ENCODE data around the gene TSPAN8.
"Not testable (repeated sequence)": the region's sequence is repeated elsewhere in the genome, so short reads cannot be mapped to it uniquely, and the experiment has no call there.

The TSPAN8 gene

GRCh38 chr12:71125949-71126348 is 31.9 kb downstream of the TSPAN8 start:
- DNase-seq = no peak

DNA sequence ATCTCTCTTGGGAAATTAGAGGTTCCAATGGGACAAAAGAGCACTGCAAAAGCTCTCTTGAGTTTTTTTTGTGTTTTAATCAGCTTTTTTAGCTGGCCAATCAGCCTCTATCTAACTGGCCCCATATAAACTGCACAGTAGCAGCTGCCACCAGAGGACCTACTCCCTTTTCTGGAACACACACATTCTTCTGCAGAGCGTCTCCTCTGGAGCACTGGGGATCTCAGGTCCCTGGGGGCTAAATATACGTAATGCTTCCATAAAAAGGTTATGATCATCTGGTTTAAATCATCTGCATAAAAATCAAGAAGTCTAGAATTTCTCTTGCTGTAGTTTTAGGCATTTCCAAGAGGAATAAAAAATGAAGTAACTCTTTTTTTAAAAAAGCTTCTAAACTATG is 32.3 kb downstream of the TSPAN8 start:
- DNase-seq = no peak

DNA sequence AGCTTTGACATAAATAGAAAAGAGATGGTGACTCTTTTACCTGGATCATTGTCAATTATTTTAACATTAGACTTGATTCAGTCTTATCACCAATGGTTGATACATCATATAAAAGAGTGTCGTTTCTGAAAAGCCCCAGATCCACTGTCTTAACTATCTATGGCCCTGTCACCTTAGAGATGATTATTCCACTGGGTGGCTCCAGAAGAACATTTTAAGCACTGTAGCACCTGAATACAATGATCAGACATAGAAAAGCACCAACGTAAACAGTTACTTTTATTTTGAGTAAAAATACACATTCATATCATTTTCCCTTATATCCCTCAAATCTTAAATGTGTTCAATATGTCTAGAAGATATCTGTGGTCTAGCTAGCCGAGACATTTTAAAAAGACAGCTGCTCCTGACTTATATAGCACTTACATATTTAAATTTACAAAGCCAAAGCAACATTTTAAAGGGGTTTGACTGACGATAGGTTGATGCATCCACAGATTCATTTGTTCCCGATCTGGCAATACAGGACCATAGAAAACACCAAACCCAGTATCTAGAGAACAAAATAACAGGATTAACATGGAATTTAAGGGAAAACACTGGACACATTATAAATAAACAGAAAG is 32.9 kb downstream of the TSPAN8 start:
- DNase-seq = no peak

- not testable (repeated sequence) for DNase-seq
Observed at GRCh38 chr12:71113148-71113547, 44.7 kb downstream of the TSPAN8 start.

GRCh38 chr12:71109834-71110233 is 48.0 kb downstream of the TSPAN8 start:
- DNase-seq = no peak

GRCh38 chr12:71108355-71108754 is 49.4 kb downstream of the TSPAN8 start:
- no peak for DNase-seq

GRCh38 chr12:71107936-71108335 is 49.9 kb downstream of the TSPAN8 start:
- DNase-seq = no peak

GRCh38 chr12:71105956-71106355 is 51.8 kb downstream of the TSPAN8 start:
- DNase-seq = no peak

- DNase-seq = no peak
Observed at GRCh38 chr12:71092290-71092689, 65.5 kb downstream of the TSPAN8 start.

GRCh38 chr12:71090971-71091370 is 66.8 kb downstream of the TSPAN8 start:
- DNase-seq = no peak

- no peak for DNase-seq
Observed at GRCh38 chr12:71085575-71085974, 72.2 kb downstream of the TSPAN8 start.

DNA sequence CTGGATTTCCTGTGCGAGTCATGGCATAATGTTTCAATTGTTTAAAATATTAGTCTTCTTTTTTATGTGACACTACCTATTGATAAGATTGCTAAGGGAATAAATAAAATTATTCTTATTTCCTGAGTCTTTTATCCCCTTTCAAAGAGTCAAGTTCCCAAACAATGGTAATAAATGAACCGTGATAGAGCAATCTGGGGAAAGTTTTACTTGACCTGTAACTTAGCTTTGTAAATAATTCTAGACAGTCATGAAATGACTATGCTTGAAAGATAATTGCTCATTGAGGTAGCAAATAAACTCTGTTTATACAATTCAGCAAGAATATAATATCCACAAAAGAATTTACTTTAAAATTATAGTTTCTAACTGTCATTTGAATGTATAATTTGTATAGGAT is 82.1 kb downstream of the TSPAN8 start:
- no peak for DNase-seq

Measured in NCI-H2171 treated with DMSO at 0.1 percent for 48 hours (cell line).